MCF 10A (cell line): ENCODE data around the gene CYP4F8. TPM values are rescaled to one million over a fixed set of nuclear protein-coding genes. Genes with fewer than 3 reads are reported as not detected.

Source experiments
- BruUV-seq: library from RNA; stranded (reverse); fragments of 400-500 nt; replicated peaks from 2 replicates; lab custom pipeline; 2021; lab: Mats Ljungman, UMichigan
- CTCF ChIA-PET: fragments of 300-600 bp; sonication (Branson Sonifier 250); formaldehyde crosslinking; extraction: SDS; loops from one replicate; lab custom pipeline; 2021; ENCODE audit warnings: antibody characterized with exemption, inconsistent platforms; lab: Yijun Ruan, JAX
- POLR2A ChIA-PET: fragments of 300-600, 350-650 bp; sonication (Branson Sonifier 250); formaldehyde crosslinking; extraction: SDS; loops from one replicate; lab custom pipeline; 2020; ENCODE audit warnings: antibody characterized with exemption, inconsistent platforms; lab: Yijun Ruan, JAX
- DNase-seq: peaks from one replicate; pipeline ENCODE4 v3.0.0-alpha.2; 2018; ENCODE audit not compliant: unreplicated experiment
- H3K27ac Mint-ChIP-seq: one replicate; pipeline ENCODE4 v1.8.0; 2022; ENCODE audit warnings: mild to moderate bottlenecking, low read depth, mixed read lengths; ENCODE audit not compliant: unreplicated experiment
- H3K27me3 Mint-ChIP-seq: one replicate; pipeline ENCODE4 v1.8.0; 2022; ENCODE audit warnings: mixed read lengths; ENCODE audit not compliant: insufficient read depth, unreplicated experiment
- H3K36me3 Mint-ChIP-seq: one replicate; pipeline ENCODE4 v1.8.0; 2022; ENCODE audit warnings: mild to moderate bottlenecking, moderate library complexity, mixed read lengths; ENCODE audit not compliant: insufficient read depth, unreplicated experiment
- H3K4me1 Mint-ChIP-seq: one replicate; pipeline ENCODE4 v1.8.0; 2022; ENCODE audit warnings: mixed read lengths; ENCODE audit not compliant: insufficient read depth, unreplicated experiment
- H3K4me3 Mint-ChIP-seq: one replicate; pipeline ENCODE4 v1.8.0; 2022; ENCODE audit warnings: mild to moderate bottlenecking, moderate library complexity, mixed read lengths; ENCODE audit not compliant: unreplicated experiment
- H3K9me3 Mint-ChIP-seq: one replicate; pipeline ENCODE4 v1.8.0; 2022; ENCODE audit warnings: mixed read lengths; ENCODE audit not compliant: unreplicated experiment
- CTCF ChIP-seq: fragments of 200-600 bp; IDR thresholded peaks from one replicate; pipeline ENCODE4 v1.8.0; 2022; ENCODE audit warnings: antibody characterized with exemption, mild to moderate bottlenecking; ENCODE audit not compliant: unreplicated experiment
- intact Hi-C: fragments of 100-400 bp; cut with micrococcal nuclease; formaldehyde crosslinking; loops from 2 replicates; pipeline ENCODE4 v1.14.1; 2022
- total RNA-seq: library from RNA; stranded (reverse); gene quantifications from 2 replicates; pipeline ENCODE4 v1.2.3, GENCODE V29; 2022

Gene CYP4F8
- total RNA-seq, 1 experiment from 2014 or later, result not detected

- intact Hi-C loops, result loop anchor here (1.0 to 5.0 kb wide), 5 partner anchors 182 to 556 kb away; partner anchors contain the start of gene FAM32A
- POLR2A ChIA-PET, result interaction anchor here (0.7 kb wide), 2 partner anchors 16 to 553 kb away, joined by 3 read pairs; no protein-coding TSS in a partner anchor
- CTCF ChIA-PET, result interaction anchor here (0.5 to 3.5 kb wide), 30 partner anchors 9 to 853 kb away, joined by 3 to 22 read pairs (median 4); partner anchors contain the start of gene CYP4F3
- TF ChIP-seq CTCF, result peak; percentile 95
- H3K27me3 Mint-ChIP-seq, result no peaks in the 10 kb centered on the region
- peak; percentile 69 for DNase-seq
- H3K36me3 Mint-ChIP-seq, result no peaks in the 10 kb centered on the region
- no peaks in the 10 kb centered on the region for H3K9me3 Mint-ChIP-seq
- no TSS peak for BruUV-seq
- H3K27ac Mint-ChIP-seq, result no peak overlapping the region
- no peak overlapping the region for H3K4me3 Mint-ChIP-seq
- H3K4me1 Mint-ChIP-seq, result no peaks in the 10 kb centered on the region
Observed at GRCh38 chr19:15629003-15629880, 14.2 kb downstream of the CYP4F8 start.

- intact Hi-C loops, result no loop called here
- peak; percentile 63 for TF ChIP-seq CTCF
- DNase-seq, result peak; percentile 44
- ChIA-PET CTCF (interaction anchor here (0.6 to 3.5 kb wide), 4 partner anchors 17 to 553 kb away, joined by 3 to 22 read pairs (median 5); partner anchors contain the start of gene FAM32A), POLR2A (no interaction called here)
- no peaks in the 10 kb centered on the region for H3K4me1 Mint-ChIP-seq
- H3K27ac Mint-ChIP-seq, result no peak overlapping the region
- H3K27me3 Mint-ChIP-seq, result no peaks in the 10 kb centered on the region
- H3K36me3 Mint-ChIP-seq, result no peaks in the 10 kb centered on the region
- no TSS peak for BruUV-seq
- peaks cover 4% of the 10 kb centered on the region for H3K9me3 Mint-ChIP-seq
- no peak overlapping the region for H3K4me3 Mint-ChIP-seq
Observed at GRCh38 chr19:15631817-15632216, 16.8 kb downstream of the CYP4F8 start.

- ChIA-PET CTCF (interaction anchor here (1.2 kb wide), 2 partner anchors 9 to 177 kb away, joined by 3 read pairs; no protein-coding TSS in a partner anchor), POLR2A (interaction anchor here (0.6 kb wide), 1 partner anchor 192 kb away, joined by 5 read pairs; no protein-coding TSS in a partner anchor)
- no peak overlapping the region for H3K4me3 Mint-ChIP-seq
- no TSS peak for BruUV-seq
- TF ChIP-seq CTCF, result no peak
- H3K9me3 Mint-ChIP-seq, result peaks cover 4% of the 10 kb centered on the region
- H3K4me1 Mint-ChIP-seq, result no peaks in the 10 kb centered on the region
- H3K36me3 Mint-ChIP-seq, result no peaks in the 10 kb centered on the region
- H3K27ac Mint-ChIP-seq, result no peak overlapping the region
- DNase-seq, result no peak
- intact Hi-C loops, result no loop called here
- H3K27me3 Mint-ChIP-seq, result no peaks in the 10 kb centered on the region
Observed at GRCh38 chr19:15633082-15633835, 18.2 kb downstream of the CYP4F8 start.
